PFSK-1 (cell line): ENCODE data around the gene CCDC86.

Experiments
- FOXP2 ChIP-seq: optimal IDR thresholded peaks from 2 replicates; pipeline ENCODE3; 2011; ENCODE audit warnings: borderline replicate concordance, control low read depth, inconsistent platforms; ENCODE audit not compliant: insufficient read depth; ENCODE audit errors: extremely low read length, extremely low read depth
- POLR2AphosphoS5 ChIP-seq: IDR thresholded peaks from 2 replicates; pipeline ENCODE4 v1.6.1; 2012; ENCODE audit warnings: low read depth, mild to moderate bottlenecking, control low read depth, low read length, moderate library complexity
- SIN3A ChIP-seq: IDR thresholded peaks from 2 replicates; pipeline ENCODE4 v1.6.1; 2012; ENCODE audit warnings: mild to moderate bottlenecking, low read length, moderate library complexity, borderline replicate concordance; ENCODE audit not compliant: insufficient read depth
- TAF1 ChIP-seq: IDR thresholded peaks from 2 replicates; pipeline ENCODE4 v1.6.1; 2012; ENCODE audit warnings: low read length, control low read depth, borderline replicate concordance; ENCODE audit not compliant: insufficient read depth
- TF ChIP-seq, protein P1 (sequence below), 2 experiments: IDR thresholded peaks; 2 replicates each; pipeline versions ENCODE4 v1.6.1 to v1.8.0; 2011 to 2012; ENCODE audit warnings: low read depth in 2 of 2, low read length in 2 of 2, control low read depth in 1 of 2, inconsistent platforms in 1 of 2, mild to moderate bottlenecking in 1 of 2, moderate library complexity in 1 of 2; ENCODE audit not compliant: insufficient read depth in 1 of 2

CCDC86 gene

GRCh38 chr11:60872124-60872960 is 30.4 kb downstream of the CCDC86 start:
- no peak for TF ChIP-seq POLR2AphosphoS5
- no peak for TF ChIP-seq TAF1
- TF ChIP-seq, protein P1, sequence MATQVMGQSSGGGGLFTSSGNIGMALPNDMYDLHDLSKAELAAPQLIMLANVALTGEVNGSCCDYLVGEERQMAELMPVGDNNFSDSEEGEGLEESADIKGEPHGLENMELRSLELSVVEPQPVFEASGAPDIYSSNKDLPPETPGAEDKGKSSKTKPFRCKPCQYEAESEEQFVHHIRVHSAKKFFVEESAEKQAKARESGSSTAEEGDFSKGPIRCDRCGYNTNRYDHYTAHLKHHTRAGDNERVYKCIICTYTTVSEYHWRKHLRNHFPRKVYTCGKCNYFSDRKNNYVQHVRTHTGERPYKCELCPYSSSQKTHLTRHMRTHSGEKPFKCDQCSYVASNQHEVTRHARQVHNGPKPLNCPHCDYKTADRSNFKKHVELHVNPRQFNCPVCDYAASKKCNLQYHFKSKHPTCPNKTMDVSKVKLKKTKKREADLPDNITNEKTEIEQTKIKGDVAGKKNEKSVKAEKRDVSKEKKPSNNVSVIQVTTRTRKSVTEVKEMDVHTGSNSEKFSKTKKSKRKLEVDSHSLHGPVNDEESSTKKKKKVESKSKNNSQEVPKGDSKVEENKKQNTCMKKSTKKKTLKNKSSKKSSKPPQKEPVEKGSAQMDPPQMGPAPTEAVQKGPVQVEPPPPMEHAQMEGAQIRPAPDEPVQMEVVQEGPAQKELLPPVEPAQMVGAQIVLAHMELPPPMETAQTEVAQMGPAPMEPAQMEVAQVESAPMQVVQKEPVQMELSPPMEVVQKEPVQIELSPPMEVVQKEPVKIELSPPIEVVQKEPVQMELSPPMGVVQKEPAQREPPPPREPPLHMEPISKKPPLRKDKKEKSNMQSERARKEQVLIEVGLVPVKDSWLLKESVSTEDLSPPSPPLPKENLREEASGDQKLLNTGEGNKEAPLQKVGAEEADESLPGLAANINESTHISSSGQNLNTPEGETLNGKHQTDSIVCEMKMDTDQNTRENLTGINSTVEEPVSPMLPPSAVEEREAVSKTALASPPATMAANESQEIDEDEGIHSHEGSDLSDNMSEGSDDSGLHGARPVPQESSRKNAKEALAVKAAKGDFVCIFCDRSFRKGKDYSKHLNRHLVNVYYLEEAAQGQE (IDR thresholded peaks at IDR 0.05; ENCODE audit: insufficient read depth in 1 of 2, low read depth in 2 of 2, low read length in 2 of 2), result no peak
- no peak for TF ChIP-seq SIN3A
- no peak for TF ChIP-seq FOXP2

DNA sequence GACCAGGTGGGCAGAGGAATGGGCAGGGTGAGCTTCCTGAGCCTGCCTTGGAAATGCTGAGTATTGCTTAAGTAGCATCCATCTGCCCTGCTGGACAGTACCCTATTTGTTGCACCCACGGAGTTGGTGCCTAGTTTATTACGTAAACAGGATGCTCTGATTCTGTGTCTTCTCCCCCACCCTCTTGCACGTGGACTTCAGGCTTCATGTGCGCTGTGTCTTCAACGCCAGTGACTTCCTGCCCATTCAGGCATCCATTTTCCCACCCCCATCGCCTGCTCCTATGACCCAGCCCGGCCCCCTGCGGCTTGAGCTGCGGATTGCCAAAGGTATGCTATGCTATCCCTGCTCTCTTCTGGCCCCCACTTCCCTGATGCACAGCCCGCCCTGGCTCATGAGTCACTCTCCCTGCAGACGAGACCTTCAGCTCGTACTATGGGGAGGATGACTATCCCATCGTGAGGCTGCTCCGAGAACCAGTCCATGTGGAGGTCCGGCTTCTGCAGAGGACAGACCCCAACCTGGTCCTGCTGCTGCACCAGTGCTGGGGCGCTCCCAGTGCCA is 31.1 kb downstream of the CCDC86 start:
- TF ChIP-seq FOXP2, result peak; percentile 93
- TF ChIP-seq, protein P1 (IDR thresholded peaks at IDR 0.05; ENCODE audit: insufficient read depth in 1 of 2, low read depth in 2 of 2, low read length in 2 of 2), result peak; percentile 53 to 76; a peak in 3 of 4 replicates
- TF ChIP-seq TAF1, result no peak

DNA sequence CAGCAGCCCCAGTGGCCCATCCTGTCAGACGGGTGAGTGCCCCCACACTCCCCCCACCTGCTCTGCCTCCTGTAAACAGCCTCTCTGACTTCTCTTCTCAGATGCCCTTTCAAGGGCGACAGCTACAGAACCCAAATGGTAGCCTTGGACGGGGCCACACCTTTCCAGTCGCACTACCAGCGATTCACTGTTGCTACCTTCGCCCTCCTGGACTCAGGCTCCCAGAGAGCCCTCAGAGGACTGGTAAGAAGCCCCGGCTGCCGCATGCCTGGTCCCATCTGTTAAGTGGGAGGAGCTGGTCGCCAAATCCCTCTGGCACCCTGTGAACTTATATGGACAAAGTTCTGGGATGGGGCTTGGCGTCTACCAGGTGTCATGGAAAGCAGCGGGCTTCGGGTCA is 31.6 kb downstream of the CCDC86 start:
- TF ChIP-seq, protein P1 (IDR thresholded peaks at IDR 0.05; ENCODE audit: insufficient read depth in 1 of 2, low read depth in 2 of 2, low read length in 2 of 2), result no peak
- TF ChIP-seq POLR2AphosphoS5 (no peak), FOXP2 (no peak), TAF1 (no peak), SIN3A (no peak)

GRCh38 chr11:60874421-60875365 is 32.8 kb downstream of the CCDC86 start:
- no peak for TF ChIP-seq FOXP2
- TF ChIP-seq POLR2AphosphoS5, result no peak
- TF ChIP-seq SIN3A, result no peak
- TF ChIP-seq, protein P1 (IDR thresholded peaks at IDR 0.05; ENCODE audit: insufficient read depth in 1 of 2, low read depth in 2 of 2, low read length in 2 of 2), result no peak
- no peak for TF ChIP-seq TAF1
